AG09319 (cell line): ENCODE data around the gene MCF2L2.

Experiments used
- DNase-seq: peaks from one replicate; pipeline ENCODE4 v3.0.0-alpha.2; 2010; ENCODE audit warnings: low read depth; ENCODE audit errors: extremely low read depth
- CTCF ChIP-seq: IDR thresholded peaks from 2 replicates; pipeline ENCODE4 v1.5.1; 2011; ENCODE audit warnings: low read depth, mild to moderate bottlenecking, inconsistent platforms, low read length, moderate library complexity

MCF2L2 gene

GRCh38 chr3:183331498-183331897 is 96.9 kb downstream of the MCF2L2 start:
- no peak for TF ChIP-seq CTCF

GRCh38 chr3:183330881-183331280 is 97.5 kb downstream of the MCF2L2 start:
- no peak for DNase-seq
- no peak for TF ChIP-seq CTCF

More at GRCh38 chr3:183331498-183331897, 96.9 kb downstream of the MCF2L2 start:
- no peak for DNase-seq

GRCh38 chr3:183329543-183329942 is 98.9 kb downstream of the MCF2L2 start:
- DNase-seq = no peak
- TF ChIP-seq CTCF = no peak

GRCh38 chr3:183328823-183329222 is 99.6 kb downstream of the MCF2L2 start:
- TF ChIP-seq CTCF = no peak
- DNase-seq = no peak

- DNase-seq = no peak
Measured at GRCh38 chr3:183328164-183328563, 100.3 kb downstream of the MCF2L2 start.

GRCh38 chr3:183327343-183327742 is 101.1 kb downstream of the MCF2L2 start:
- no peak for TF ChIP-seq CTCF

More at GRCh38 chr3:183328164-183328563, 100.3 kb downstream of the MCF2L2 start:
- TF ChIP-seq CTCF = no peak

GRCh38 chr3:183324083-183324482 is 104.3 kb downstream of the MCF2L2 start:
- no peak for TF ChIP-seq CTCF
- DNase-seq = no peak

More at GRCh38 chr3:183327343-183327742, 101.1 kb downstream of the MCF2L2 start:
- DNase-seq = no peak
